Stimulated activated CD4-positive, alpha-beta T cell treated with anti-CD3 and anti-CD28 coated beads, Interleukin-15, amount 100 ng/mL, for 48 hours (primary cell): ENCODE results near the gene LGALS14.
"Not testable (repeated sequence)": the region's sequence is repeated elsewhere in the genome, so short reads cannot be mapped to it uniquely, and the experiment has no call there.

Source experiments
- DNase-seq, 2 donors: peaks; one replicate each; pipeline ENCODE4 v3.0.0-alpha.2; 2020; ENCODE audit warnings: low read depth in 2 of 2

Gene LGALS14

GRCh38 chr19:39695759-39696158, 8.5 kb upstream of the LGALS14 start:
- DNase-seq, result no peak

- DNase-seq, result no peak
Measured at GRCh38 chr19:39696387-39696786, 7.9 kb upstream of the LGALS14 start.

- DNase-seq, result no peak
Measured at GRCh38 chr19:39698535-39698934, 5.7 kb upstream of the LGALS14 start.

GRCh38 chr19:39701291-39701690, 3.0 kb upstream of the LGALS14 start:
- no peak for DNase-seq

- peak; percentile 20 to 26 for DNase-seq
Measured at GRCh38 chr19:39705578-39706188, 1.4 kb downstream of the LGALS14 start.

- DNase-seq, result no peak
Measured at GRCh38 chr19:39708594-39708993, 4.3 kb downstream of the LGALS14 start.

- DNase-seq, result no peak
Measured at GRCh38 chr19:39709026-39709872, 5.0 kb downstream of the LGALS14 start.

- no peak for DNase-seq
Measured at GRCh38 chr19:39710333-39710890, 6.1 kb downstream of the LGALS14 start.

- not testable (repeated sequence) for DNase-seq
Measured at GRCh38 chr19:39720144-39720543, 15.9 kb downstream of the LGALS14 start.

GRCh38 chr19:39725995-39726394, 21.7 kb downstream of the LGALS14 start:
- no peak for DNase-seq

GRCh38 chr19:39727070-39727800, 23.0 kb downstream of the LGALS14 start:
- no peak for DNase-seq

- no peak for DNase-seq
Measured at GRCh38 chr19:39728040-39728439, 23.8 kb downstream of the LGALS14 start.

GRCh38 chr19:39729594-39729993, 25.3 kb downstream of the LGALS14 start:
- DNase-seq, result no peak

- no peak for DNase-seq
Measured at GRCh38 chr19:39731685-39732084, 27.4 kb downstream of the LGALS14 start.

- DNase-seq, result no peak
Measured at GRCh38 chr19:39733841-39734240, 29.6 kb downstream of the LGALS14 start.

GRCh38 chr19:39735688-39736087, 31.4 kb downstream of the LGALS14 start:
- DNase-seq, result no peak

- no peak for DNase-seq
Measured at GRCh38 chr19:39736088-39736487, 31.8 kb downstream of the LGALS14 start.

- DNase-seq, result no peak
Measured at GRCh38 chr19:39737351-39737750, 33.1 kb downstream of the LGALS14 start.

GRCh38 chr19:39737891-39738290, 33.6 kb downstream of the LGALS14 start, which contains the start of gene CLC:
TSS of gene CLC (minus strand) at chr19:39738029. CDS start at chr19:39737952, 77 bp downstream.
- DNase-seq, result no peak

- DNase-seq, result no peak
Measured at GRCh38 chr19:39738814-39739213, 34.5 kb downstream of the LGALS14 start.

GRCh38 chr19:39740395-39740794, 36.1 kb downstream of the LGALS14 start:
- DNase-seq, result no peak

GRCh38 chr19:39745643-39746042, 41.4 kb downstream of the LGALS14 start:
- no peak for DNase-seq
